ENCODE results near the gene XCL1. TPM values are rescaled to one million over a fixed set of nuclear protein-coding genes. Genes with fewer than 3 reads are reported as not detected.
A peak's percentile ranks its signal among the peaks of the same experiment; 100 is the strongest.

XCL1 gene
- total and polyA plus RNA-seq, 4 donors: 0.15 to 0.71 (median 0.36) TPM

DNA sequence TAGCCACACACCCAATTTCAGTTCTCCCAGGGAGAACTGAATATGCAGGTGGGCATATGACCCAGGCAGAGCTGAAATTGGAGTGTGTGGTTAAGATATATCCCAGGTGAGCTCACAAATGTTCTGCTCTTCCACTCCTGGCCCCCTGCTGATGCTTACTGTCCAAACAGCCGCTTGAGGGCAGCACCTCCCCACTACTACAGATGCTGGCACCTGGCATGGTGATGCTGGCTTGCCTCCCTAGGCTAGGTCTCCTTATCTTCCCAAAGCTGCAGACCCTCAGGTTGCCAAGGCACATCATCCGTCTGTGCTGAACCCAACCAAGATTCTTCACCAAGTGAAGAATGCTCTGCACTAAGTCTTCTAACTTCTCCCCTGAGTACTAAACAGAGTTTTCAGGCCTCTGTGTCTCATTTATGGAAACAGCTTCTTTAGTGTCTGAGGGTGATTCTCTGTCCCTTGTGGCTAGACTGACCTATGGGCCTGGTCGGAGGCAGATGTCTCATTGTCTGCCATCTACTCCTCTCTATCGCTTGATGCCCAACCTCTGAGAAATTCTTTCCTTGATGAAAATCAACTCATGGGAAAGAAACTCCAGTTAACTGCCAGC is 27.2 kb downstream of the XCL1 start:
- ATAC-seq (ENCODE audit: insufficient read depth, low FRiP score) (peak; percentile 78), DNase-seq (peak; percentile 79 to 84 (median 81))
- 40 to 45% methylated on average over 4 of the region's 4 CpGs for WGBS, 2 donors
- Histone ChIP-seq H3K27me3 (ENCODE audit: control insufficient read depth in 3 of 3, insufficient read depth in 3 of 3, low read length in 2 of 3) (no peaks in the 10 kb centered on the region), H3K4me3 (no peak overlapping the region), H3K9ac (ENCODE audit: insufficient read depth in 1 of 2, low read length in 2 of 2) (no peak overlapping the region), H3K36me3 (ENCODE audit: control insufficient read depth in 4 of 4, insufficient read depth in 4 of 4, low read length in 4 of 4) (no peaks in the 10 kb centered on the region), H3K27ac (ENCODE audit: low read depth in 1 of 2, low read length in 1 of 2) (no peak overlapping the region), H3K9me3 (ENCODE audit: control insufficient read depth in 4 of 4, insufficient read depth in 3 of 4, low read length in 3 of 4) (no peaks in the 10 kb centered on the region), H3K4me1 (ENCODE audit: control insufficient read depth in 5 of 5, insufficient read depth in 5 of 5, low read length in 5 of 5) (peaks cover 0 to 4% (median 0%) of the 10 kb centered on the region in 5 donors)
- TF ChIP-seq, protein P1, sequence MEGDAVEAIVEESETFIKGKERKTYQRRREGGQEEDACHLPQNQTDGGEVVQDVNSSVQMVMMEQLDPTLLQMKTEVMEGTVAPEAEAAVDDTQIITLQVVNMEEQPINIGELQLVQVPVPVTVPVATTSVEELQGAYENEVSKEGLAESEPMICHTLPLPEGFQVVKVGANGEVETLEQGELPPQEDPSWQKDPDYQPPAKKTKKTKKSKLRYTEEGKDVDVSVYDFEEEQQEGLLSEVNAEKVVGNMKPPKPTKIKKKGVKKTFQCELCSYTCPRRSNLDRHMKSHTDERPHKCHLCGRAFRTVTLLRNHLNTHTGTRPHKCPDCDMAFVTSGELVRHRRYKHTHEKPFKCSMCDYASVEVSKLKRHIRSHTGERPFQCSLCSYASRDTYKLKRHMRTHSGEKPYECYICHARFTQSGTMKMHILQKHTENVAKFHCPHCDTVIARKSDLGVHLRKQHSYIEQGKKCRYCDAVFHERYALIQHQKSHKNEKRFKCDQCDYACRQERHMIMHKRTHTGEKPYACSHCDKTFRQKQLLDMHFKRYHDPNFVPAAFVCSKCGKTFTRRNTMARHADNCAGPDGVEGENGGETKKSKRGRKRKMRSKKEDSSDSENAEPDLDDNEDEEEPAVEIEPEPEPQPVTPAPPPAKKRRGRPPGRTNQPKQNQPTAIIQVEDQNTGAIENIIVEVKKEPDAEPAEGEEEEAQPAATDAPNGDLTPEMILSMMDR (IDR thresholded peaks at IDR 0.05; ENCODE audit: control extremely low read depth, extremely low read depth): peak; percentile 72

DNA sequence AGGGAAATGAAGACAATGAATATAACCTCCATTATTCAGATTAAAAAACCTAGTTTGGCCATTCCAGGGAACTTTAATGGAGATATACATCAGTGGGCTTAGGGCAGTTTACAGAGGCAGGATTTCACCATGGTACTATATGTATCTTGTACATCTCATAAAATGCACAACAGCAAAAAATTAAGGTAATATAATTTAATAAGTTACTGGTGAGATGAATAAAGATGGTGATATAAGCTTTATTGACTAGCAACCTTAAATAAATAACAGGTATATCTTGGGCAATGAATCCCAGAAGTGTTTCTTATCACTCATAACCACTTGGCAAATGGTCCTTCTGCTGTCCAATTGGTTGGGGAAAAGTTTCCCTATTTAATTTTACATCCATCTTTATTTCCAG is 29.0 kb downstream of the XCL1 start:
- Histone ChIP-seq H3K4me3 (no peak overlapping the region), H3K27me3 (ENCODE audit: control insufficient read depth in 3 of 3, insufficient read depth in 3 of 3, low read length in 2 of 3) (no peaks in the 10 kb centered on the region)

DNA sequence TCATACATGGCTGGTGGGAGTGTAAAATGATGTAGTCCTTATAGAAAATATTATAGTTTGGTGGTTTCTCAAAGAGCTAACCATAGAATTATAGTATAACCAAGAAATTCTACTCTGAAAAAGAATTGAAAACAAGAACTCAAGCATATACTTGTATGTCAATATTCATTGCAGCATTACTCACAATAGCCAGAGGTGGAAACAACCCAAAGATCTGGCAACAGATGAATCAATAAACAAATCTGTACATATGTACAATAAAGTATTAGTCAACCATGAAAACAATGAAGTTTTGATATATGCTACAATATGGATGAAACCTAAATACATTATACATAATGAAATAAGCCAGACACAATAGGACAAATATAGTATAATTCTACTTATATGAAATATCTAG is 29.7 kb downstream of the XCL1 start:
- Histone ChIP-seq H3K27me3 (ENCODE audit: control insufficient read depth in 3 of 3, insufficient read depth in 3 of 3, low read length in 2 of 3) (no peaks in the 10 kb centered on the region), H3K9me3 (ENCODE audit: control insufficient read depth in 4 of 4, insufficient read depth in 3 of 4, low read length in 3 of 4) (no peaks in the 10 kb centered on the region), H3K4me3 (no peak overlapping the region), H3K4me1 (ENCODE audit: control insufficient read depth in 5 of 5, insufficient read depth in 5 of 5, low read length in 5 of 5) (peaks cover 0 to 7% (median 0%) of the 10 kb centered on the region in 5 donors), H3K36me3 (ENCODE audit: control insufficient read depth in 4 of 4, insufficient read depth in 4 of 4, low read length in 4 of 4) (no peaks in the 10 kb centered on the region), H3K27ac (ENCODE audit: low read depth in 1 of 2, low read length in 1 of 2) (no peak overlapping the region), H3K9ac (ENCODE audit: insufficient read depth in 1 of 2, low read length in 2 of 2) (no peak overlapping the region)
- DNase-seq (no peak), ATAC-seq (ENCODE audit: insufficient read depth, low FRiP score) (no peak)
- TF ChIP-seq, protein P1 (IDR thresholded peaks at IDR 0.05; ENCODE audit: control extremely low read depth, extremely low read depth): no peak

More for the DNA sequence above, 29.0 kb downstream of the XCL1 start:
- Histone ChIP-seq H3K36me3 (ENCODE audit: control insufficient read depth in 4 of 4, insufficient read depth in 4 of 4, low read length in 4 of 4) (no peaks in the 10 kb centered on the region), H3K27ac (ENCODE audit: low read depth in 1 of 2, low read length in 1 of 2) (no peak overlapping the region), H3K9me3 (ENCODE audit: control insufficient read depth in 4 of 4, insufficient read depth in 3 of 4, low read length in 3 of 4) (no peaks in the 10 kb centered on the region), H3K4me1 (ENCODE audit: control insufficient read depth in 5 of 5, insufficient read depth in 5 of 5, low read length in 5 of 5) (peaks cover 0 to 7% (median 0%) of the 10 kb centered on the region in 5 donors), H3K9ac (ENCODE audit: insufficient read depth in 1 of 2, low read length in 2 of 2) (no peak overlapping the region)
- TF ChIP-seq, protein P1 (IDR thresholded peaks at IDR 0.05; ENCODE audit: control extremely low read depth, extremely low read depth): no peak
- DNase-seq (no peak), ATAC-seq (ENCODE audit: insufficient read depth, low FRiP score) (no peak)
